ENCODE data around the gene SLC6A3. TPM values are rescaled to one million over a fixed set of nuclear protein-coding genes. Genes with fewer than 3 reads are reported as not detected.

SLC6A3 gene
- total and polyA plus RNA-seq, 9 of the 15 experiments (the other 6 are each of a cell fraction or from before 2014, with no cell fraction given), result not detected

DNA sequence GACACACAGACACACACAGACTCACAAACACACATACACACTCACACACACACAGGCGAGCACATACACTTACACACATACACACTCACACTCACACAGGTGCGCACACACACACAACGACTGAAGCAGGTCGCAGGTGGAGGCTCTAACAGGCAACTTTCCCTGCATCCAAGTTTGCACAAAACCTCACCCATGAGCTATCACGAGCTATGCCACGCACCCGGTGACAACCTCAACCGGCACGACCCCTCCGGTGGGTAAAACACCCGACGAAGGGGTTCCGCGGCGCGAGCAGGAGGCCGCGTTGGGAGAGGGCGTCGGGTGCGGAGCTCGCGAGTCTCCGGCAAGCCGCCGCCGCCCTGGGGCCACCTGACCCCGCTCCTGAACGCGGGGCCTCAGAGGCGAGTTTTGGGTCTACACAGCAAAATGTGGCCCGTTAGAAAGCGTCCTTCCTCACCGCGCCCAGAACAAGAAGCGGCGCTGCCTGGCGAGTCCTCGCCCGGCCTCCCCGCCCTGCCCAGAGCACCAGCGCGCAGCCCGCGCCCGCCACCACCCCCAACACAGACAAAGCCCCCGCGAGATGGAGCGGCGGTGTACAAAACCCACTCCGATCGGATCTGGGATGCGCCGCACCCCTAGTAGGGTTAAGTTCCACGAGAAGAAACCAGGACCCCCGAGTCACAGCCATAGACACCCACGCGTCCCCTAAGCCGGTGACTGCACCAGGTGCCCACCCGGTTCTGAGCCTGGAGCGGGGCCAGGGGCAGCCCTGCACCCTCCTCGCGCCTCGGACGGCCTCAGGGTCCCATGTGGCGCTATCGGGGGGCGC is 665 bp downstream of the SLC6A3 start:
- no peak overlapping the region for H3K27ac ChIP-seq (ENCODE audit: extremely low read depth, low read depth, low read length)
- no peak overlapping the region for H3K9ac ChIP-seq (ENCODE audit: insufficient read depth in 1 of 2, low read depth in 2 of 2, low read length in 2 of 2)
- TF ChIP-seq TEAD2 (tag; IDR thresholded peaks at IDR 0.05) (no peak), ZNF408 (CRISPR knock-in tag; IDR thresholded peaks at IDR 0.05; ENCODE audit: low read depth) (no peak), SPI1 (IDR thresholded peaks at IDR 0.05; ENCODE audit: borderline replicate concordance, low read depth, low read length) (no peak), ZNF707 (CRISPR knock-in tag; conservative IDR thresholded peaks at IDR 0.05) (no peak), SIRT6 (IDR thresholded peaks at IDR 0.05; ENCODE audit: low read depth, low read length) (no peak), PHB (CRISPR knock-in tag; IDR thresholded peaks at IDR 0.05) (no peak), ZFX (CRISPR knock-in tag; IDR thresholded peaks at IDR 0.05) (no peak), CBX5 (IDR thresholded peaks at IDR 0.05; ENCODE audit: borderline replicate concordance, low read depth) (no peak), FOXK1 (CRISPR knock-in tag; IDR thresholded peaks at IDR 0.05; ENCODE audit: borderline replicate concordance) (no peak), ZNF695 (CRISPR knock-in tag; IDR thresholded peaks at IDR 0.05) (no peak), FOXM1 (IDR thresholded peaks at IDR 0.05; ENCODE audit: low read depth) (no peak), FOXM1 (CRISPR knock-in tag; IDR thresholded peaks at IDR 0.05; ENCODE audit: low read depth) (no peak), ZBTB17 (CRISPR knock-in tag; IDR thresholded peaks at IDR 0.05) (no peak), ELF1 (tag; IDR thresholded peaks at IDR 0.05) (no peak), POLR2AphosphoS5 (IDR thresholded peaks at IDR 0.05; ENCODE audit: control insufficient read depth, insufficient read depth, low read depth, low read length) (no peak), HNRNPUL1 (IDR thresholded peaks at IDR 0.05; ENCODE audit: low read length) (no peak)
- TF ChIP-seq, protein P1, sequence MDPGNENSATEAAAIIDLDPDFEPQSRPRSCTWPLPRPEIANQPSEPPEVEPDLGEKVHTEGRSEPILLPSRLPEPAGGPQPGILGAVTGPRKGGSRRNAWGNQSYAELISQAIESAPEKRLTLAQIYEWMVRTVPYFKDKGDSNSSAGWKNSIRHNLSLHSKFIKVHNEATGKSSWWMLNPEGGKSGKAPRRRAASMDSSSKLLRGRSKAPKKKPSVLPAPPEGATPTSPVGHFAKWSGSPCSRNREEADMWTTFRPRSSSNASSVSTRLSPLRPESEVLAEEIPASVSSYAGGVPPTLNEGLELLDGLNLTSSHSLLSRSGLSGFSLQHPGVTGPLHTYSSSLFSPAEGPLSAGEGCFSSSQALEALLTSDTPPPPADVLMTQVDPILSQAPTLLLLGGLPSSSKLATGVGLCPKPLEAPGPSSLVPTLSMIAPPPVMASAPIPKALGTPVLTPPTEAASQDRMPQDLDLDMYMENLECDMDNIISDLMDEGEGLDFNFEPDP (CRISPR knock-in tag; IDR thresholded peaks at IDR 0.05), result no peak
- TF ChIP-seq, protein P2, sequence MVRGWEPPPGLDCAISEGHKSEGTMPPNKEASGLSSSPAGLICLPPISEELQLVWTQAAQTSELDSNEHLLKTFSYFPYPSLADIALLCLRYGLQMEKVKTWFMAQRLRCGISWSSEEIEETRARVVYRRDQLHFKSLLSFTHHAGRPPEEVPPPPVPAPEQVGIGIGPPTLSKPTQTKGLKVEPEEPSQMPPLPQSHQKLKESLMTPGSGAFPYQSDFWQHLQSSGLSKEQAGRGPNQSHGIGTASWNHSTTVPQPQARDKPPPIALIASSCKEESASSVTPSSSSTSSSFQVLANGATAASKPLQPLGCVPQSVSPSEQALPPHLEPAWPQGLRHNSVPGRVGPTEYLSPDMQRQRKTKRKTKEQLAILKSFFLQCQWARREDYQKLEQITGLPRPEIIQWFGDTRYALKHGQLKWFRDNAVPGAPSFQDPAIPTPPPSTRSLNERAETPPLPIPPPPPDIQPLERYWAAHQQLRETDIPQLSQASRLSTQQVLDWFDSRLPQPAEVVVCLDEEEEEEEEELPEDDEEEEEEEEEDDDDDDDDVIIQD (CRISPR knock-in tag; IDR thresholded peaks at IDR 0.05), result no peak
- peaks cover 45 to 78% of the 10 kb centered on the region in 2 experiments; a peak in 4 of 5 replicates for H3K27me3 ChIP-seq (ENCODE audit: control insufficient read depth in 2 of 2, insufficient read depth in 2 of 2, low read length in 2 of 2)
- no peak for DNase-seq (ENCODE audit: extremely low read depth in 1 of 4, low spot score in 3 of 4)
- ChIA-PET CTCF (ENCODE audit: low intra/inter-chr PET ratio) (no interaction called here), POLR2A (no interaction called here)
- no TSS peak for BruUV-seq (replicated peaks)
- H3K4me2 ChIP-seq (ENCODE audit: insufficient read depth, low read length), result no peak overlapping the region
- no peaks in the 10 kb centered on the region for H3K9me3 ChIP-seq (replicated peaks; ENCODE audit: control insufficient read depth, insufficient read depth, low read depth, low read length)
- no peaks in the 10 kb centered on the region for H3K79me2 ChIP-seq (ENCODE audit: control insufficient read depth, insufficient read depth, low read length)
- H3K36me3 ChIP-seq (ENCODE audit: control insufficient read depth, insufficient read depth, low read length), result no peaks in the 10 kb centered on the region
- H2AFZ ChIP-seq (ENCODE audit: low read depth, low read length), result no peak overlapping the region
- no peaks in the 10 kb centered on the region for H3K9me1 ChIP-seq (ENCODE audit: control insufficient read depth, insufficient read depth, low read length)
- intact Hi-C loops (cut with micrococcal nuclease), result no loop called here
- H4K20me1 ChIP-seq (replicated peaks; ENCODE audit: control insufficient read depth, insufficient read depth, low read length), result no peaks in the 10 kb centered on the region
- no peak overlapping the region for H3K4me3 ChIP-seq
- peaks cover 0 to 18% of the 10 kb centered on the region in 2 experiments; a peak in 2 of 5 replicates for H3K4me1 ChIP-seq (replicated peaks in 1 of 2; ENCODE audit: control insufficient read depth in 2 of 2, insufficient read depth in 2 of 2, low read length in 2 of 2)
- WGBS (ENCODE audit: insufficient coverage, low coverage, missing lambda C conversion rate), result 62% methylated on average over 59 of the region's 68 CpGs
- FAIRE-seq, result no peak
- no peak for ATAC-seq
- in situ Hi-C loops (cut with MboI), result no loop called here
